ENCODE results near the gene NAP1L1. TPM values are rescaled to one million over a fixed set of nuclear protein-coding genes. Genes with fewer than 3 reads are reported as not detected.

NAP1L1 gene
- total and polyA plus RNA-seq, 10 donors, result 353 to 533 (median 404) TPM

DNA sequence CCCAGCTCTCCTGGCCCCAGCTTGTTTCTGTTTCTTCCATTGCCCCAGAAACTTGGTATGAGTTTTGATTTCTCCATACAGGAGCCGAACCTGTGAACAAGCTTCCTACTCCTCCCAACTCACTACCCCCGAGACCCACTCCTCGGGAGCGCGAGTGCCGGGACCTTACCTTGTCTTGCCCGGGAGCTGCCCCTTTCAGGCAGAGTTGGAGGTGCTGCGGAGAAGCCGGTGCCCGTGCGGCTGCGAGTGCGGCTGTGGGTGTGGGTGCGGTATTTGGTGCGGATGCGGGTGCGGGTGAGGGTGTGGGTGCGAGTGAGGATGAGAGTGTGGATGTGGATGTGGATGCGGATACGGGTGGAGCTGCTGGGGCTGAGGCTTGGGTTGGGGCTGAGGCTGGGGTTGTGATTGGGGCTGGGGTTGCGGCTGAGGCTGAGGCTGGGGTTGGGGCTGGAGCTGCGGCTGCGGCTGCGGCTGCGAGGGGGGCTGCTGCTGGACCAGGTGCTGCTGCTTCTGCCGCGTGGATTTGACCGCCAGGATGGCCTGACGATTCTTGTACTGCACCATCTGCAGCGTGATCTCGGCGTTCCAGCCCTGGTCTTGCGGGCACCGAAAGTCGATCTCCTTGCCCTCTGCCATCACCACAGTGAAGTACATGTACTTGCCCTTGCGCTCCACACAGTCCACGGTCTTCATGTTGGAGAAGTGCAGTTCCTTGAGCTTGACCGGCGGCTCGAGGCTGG, 54.0 kb downstream of the NAP1L1 start:
- peak overlapping the region; percentile 55 to 89 (median 77) for H3K4me3 ChIP-seq
- H3K36me3 ChIP-seq, result no peaks in the 10 kb centered on the region
- H3K4me1 ChIP-seq, result peaks cover 2 to 62% (median 43%) of the 10 kb centered on the region in 6 donors
- peaks cover 0 to 31% (median 8%) of the 10 kb centered on the region in 7 donors for H3K27me3 ChIP-seq (replicated peaks in 1 of 7)
- no peak for TF ChIP-seq CTCF (IDR thresholded peaks at IDR 0.05 in 8 of 11, conservative IDR thresholded peaks at IDR 0.05 in 3 of 11)
- peak in 1 of 3 donors; percentile 63 for TF ChIP-seq POLR2AphosphoS5 (IDR thresholded peaks at IDR 0.05)
- H3K27ac ChIP-seq, result peak overlapping the region; percentile 89 to 97 (median 92)
- DNase-seq, result peak; percentile 88
- H3K9me3 ChIP-seq, result no peaks in the 10 kb centered on the region
- intact Hi-C loops (cut with DNase I; ENCODE audit: low total_unique reads), result no loop called here
- WGBS, 5 donors, result 0 to 2% (median 1%) methylated on average over 33 to 40 of the region's 40 CpGs

DNA sequence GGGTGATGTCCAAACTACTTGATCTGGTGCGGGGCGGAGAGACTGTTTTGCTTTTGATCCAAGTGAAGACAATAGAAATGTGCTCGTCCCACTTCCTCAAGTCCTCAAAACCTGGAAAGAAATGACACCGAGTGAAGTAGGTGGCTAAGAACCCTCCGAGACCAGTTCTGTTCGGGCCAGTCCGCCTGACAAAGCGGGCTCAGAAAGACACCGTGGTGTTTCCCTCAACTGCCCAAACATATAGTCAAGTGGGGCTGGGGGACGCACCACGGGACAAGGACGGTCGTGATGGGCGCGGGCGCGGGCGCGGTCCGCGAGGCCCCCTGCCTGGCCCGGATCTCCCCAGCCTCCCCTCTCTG, 54.5 kb downstream of the NAP1L1 start:
- peak overlapping the region; percentile 58 to 97 (median 89) for H3K27ac ChIP-seq
- no peaks in the 10 kb centered on the region for H3K9me3 ChIP-seq
- peaks cover 2 to 62% (median 43%) of the 10 kb centered on the region in 6 donors for H3K4me1 ChIP-seq
- H3K4me3 ChIP-seq, result peak overlapping the region; percentile 30 to 89 (median 77)
- 3 to 15% (median 8%) methylated on average over 14 to 22 of the region's 22 CpGs for WGBS, 5 donors
- H3K36me3 ChIP-seq, result no peaks in the 10 kb centered on the region
- intact Hi-C loops (cut with DNase I; ENCODE audit: low total_unique reads), result no loop called here
- no peak for TF ChIP-seq POLR2A (IDR thresholded peaks at IDR 0.05)
- peak in 2 of 3 donors; percentile 10 to 59 for TF ChIP-seq POLR2AphosphoS5 (IDR thresholded peaks at IDR 0.05)
- H3K27me3 ChIP-seq (replicated peaks in 1 of 7), result peaks cover 0 to 31% (median 8%) of the 10 kb centered on the region in 7 donors
- no peak for DNase-seq

DNA sequence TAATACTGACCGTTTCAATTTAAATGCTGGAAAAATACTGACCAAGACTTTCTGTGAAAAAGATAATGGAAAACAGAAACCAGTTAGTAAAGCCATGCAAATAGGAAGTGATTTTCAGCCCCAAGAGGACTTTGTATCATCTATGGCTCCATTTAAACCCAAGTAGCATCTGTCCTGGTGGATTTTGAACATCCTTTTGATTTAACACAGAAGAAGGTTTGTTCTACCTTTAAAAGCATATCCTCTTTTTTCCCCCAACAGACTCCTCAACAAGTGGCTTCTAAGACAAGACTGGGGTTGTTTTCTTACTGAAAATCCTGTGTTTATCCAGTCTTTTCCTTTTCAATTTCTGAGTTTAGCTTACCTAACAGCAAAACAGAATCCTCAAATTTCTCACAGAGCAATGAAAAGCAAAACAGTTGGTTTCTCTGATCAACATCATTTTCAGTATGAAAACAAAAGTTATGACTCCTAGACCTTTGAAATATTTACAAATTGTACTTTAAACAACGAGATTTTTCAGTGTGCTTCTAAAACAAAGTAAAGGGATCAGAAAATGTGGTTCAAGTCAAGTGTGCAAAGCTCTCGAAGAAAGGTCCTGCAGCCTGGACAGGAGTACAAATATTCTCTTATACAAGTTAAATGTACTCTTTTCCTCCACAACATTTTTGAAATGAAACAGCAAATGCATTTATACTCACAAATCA, 55.8 kb downstream of the NAP1L1 start:
- Histone ChIP-seq H3K4me3 (peak overlapping the region; percentile 30 to 89 (median 77)), H3K27ac (peak overlapping the region in 7 of 8 donors; percentile 70 to 97 (median 89)), H3K4me1 (peaks cover 2 to 55% (median 43%) of the 10 kb centered on the region in 6 donors), H3K9me3 (no peaks in the 10 kb centered on the region), H3K27me3 (replicated peaks in 1 of 7) (peaks cover 0 to 31% (median 8%) of the 10 kb centered on the region in 7 donors), H3K36me3 (no peaks in the 10 kb centered on the region)
- DNase-seq, result no peak
- 56 to 67% (median 62%) methylated on average over 3 of the region's 3 CpGs for WGBS, 5 donors
- intact Hi-C loops (cut with DNase I; ENCODE audit: low total_unique reads), result no loop called here
- no peak for TF ChIP-seq POLR2AphosphoS5 (IDR thresholded peaks at IDR 0.05)
- no peak for TF ChIP-seq POLR2A (IDR thresholded peaks at IDR 0.05)
- TF ChIP-seq CTCF (IDR thresholded peaks at IDR 0.05 in 8 of 11, conservative IDR thresholded peaks at IDR 0.05 in 3 of 11), result no peak

DNA sequence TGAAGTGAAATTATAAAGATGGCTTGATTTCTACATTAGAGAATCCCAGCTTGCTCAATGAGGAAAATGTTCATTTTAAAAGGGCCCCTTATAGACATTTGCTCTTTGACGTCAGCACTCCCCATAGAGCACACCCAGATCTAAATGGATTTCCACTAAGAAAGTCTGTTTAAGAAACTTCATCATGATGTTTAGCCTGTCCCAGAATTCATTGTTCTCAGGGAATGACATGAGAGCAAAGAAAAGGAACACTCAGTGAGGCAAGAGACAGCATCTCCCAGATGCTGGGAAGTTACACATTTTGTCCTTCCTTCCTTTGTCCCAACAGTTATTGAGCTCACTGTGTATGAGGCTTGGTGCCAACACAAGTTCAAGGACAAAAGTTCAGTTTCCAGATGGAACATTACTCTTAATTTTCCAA, 57.8 kb downstream of the NAP1L1 start:
- no peak for DNase-seq
- Histone ChIP-seq H3K27me3 (replicated peaks in 1 of 7) (peaks cover 0 to 31% (median 8%) of the 10 kb centered on the region in 7 donors), H3K9me3 (no peaks in the 10 kb centered on the region), H3K27ac (peak overlapping the region in 5 of 8 donors; percentile 25 to 97 (median 93)), H3K4me1 (peaks cover 0 to 42% (median 32%) of the 10 kb centered on the region in 6 donors), H3K36me3 (no peaks in the 10 kb centered on the region), H3K4me3 (peak overlapping the region in 1 of 8 donors; percentile 89)
- intact Hi-C loops (cut with DNase I; ENCODE audit: low total_unique reads), result no loop called here
- no peak for TF ChIP-seq POLR2A (IDR thresholded peaks at IDR 0.05)
- no peak for TF ChIP-seq CTCF (IDR thresholded peaks at IDR 0.05 in 8 of 11, conservative IDR thresholded peaks at IDR 0.05 in 3 of 11)
- peak in 1 of 3 donors; percentile 77 for TF ChIP-seq POLR2AphosphoS5 (IDR thresholded peaks at IDR 0.05)
- 53 to 74% (median 68%) methylated on average over 1 of the region's 1 CpG for WGBS, 5 donors
